HUES64 (cell line): ENCODE results near the gene SPDYE6. TPM values are rescaled to one million over a fixed set of nuclear protein-coding genes. Genes with fewer than 3 reads are reported as not detected.
A peak's percentile ranks its signal among the peaks of the same experiment; 100 is the strongest.
"Not testable (repeated sequence)": the region's sequence is repeated elsewhere in the genome, so short reads cannot be mapped to it uniquely, and the experiment has no call there.

ENCODE experiments used
- H3K27ac ChIP-seq: 2 replicates; pipeline ENCODE4 v1.7.0; 2013; ENCODE audit warnings: low read depth, low read length, inconsistent platforms
- H3K27me3 ChIP-seq: 2 replicates; pipeline ENCODE4 v1.6.1; 2013; ENCODE audit warnings: mild to moderate bottlenecking, low read length; ENCODE audit not compliant: insufficient read depth
- H3K36me3 ChIP-seq: 2 replicates; pipeline ENCODE4 v1.6.1; 2013; ENCODE audit warnings: mild to moderate bottlenecking, low read length; ENCODE audit not compliant: insufficient read depth
- H3K4me1 ChIP-seq: 2 replicates; pipeline ENCODE4 v1.6.1; 2013; ENCODE audit warnings: mild to moderate bottlenecking, low read length, moderate library complexity; ENCODE audit not compliant: insufficient read depth
- H3K4me3 ChIP-seq: 2 replicates; pipeline ENCODE4 v1.5.1; 2013; ENCODE audit warnings: mild to moderate bottlenecking, low read length, moderate library complexity
- H3K9ac ChIP-seq: 2 replicates; pipeline ENCODE4 v1.6.1; 2013; ENCODE audit warnings: mild to moderate bottlenecking, low read depth, low read length
- H3K9me3 ChIP-seq: 2 replicates; pipeline ENCODE4 v1.6.1; 2013; ENCODE audit warnings: low read depth, low read length; ENCODE audit not compliant: insufficient read depth
- WGBS: fragments of 150-250, 120-280 bp; methylation state at CpG from one replicate; pipeline ENCODE4 v1.1.7; 2013; ENCODE audit warnings: missing lambda C conversion rate; 5-methylcytosine and 5-hydroxymethylcytosine counted together
- polyA plus RNA-seq, 2 experiments: library from polyadenylated mRNA; stranded (reverse); fragments of 50-300 nt; gene quantifications; one replicate each; pipeline ENCODE4 v1.2.3, GENCODE V29; 2013

Gene SPDYE6, protein sequence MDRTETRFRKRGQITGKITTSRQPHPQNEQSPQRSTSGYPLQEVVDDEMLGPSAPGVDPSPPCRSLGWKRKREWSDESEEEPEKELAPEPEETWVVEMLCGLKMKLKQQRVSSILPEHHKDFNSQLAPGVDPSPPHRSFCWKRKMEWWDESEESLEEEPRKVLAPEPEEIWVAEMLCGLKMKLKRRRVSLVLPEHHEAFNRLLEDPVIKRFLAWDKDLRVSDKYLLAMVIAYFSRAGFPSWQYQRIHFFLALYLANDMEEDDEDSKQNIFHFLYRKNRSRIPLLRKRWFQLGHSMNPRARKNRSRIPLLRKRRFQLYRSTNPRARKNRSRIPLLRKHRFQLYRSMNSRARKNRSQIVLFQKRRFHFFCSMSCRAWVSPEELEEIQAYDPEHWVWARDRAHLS
- polyA plus RNA-seq (2013, experiment 1 of 2), result not detected
- not detected for polyA plus RNA-seq (2013, experiment 2 of 2)

DNA sequence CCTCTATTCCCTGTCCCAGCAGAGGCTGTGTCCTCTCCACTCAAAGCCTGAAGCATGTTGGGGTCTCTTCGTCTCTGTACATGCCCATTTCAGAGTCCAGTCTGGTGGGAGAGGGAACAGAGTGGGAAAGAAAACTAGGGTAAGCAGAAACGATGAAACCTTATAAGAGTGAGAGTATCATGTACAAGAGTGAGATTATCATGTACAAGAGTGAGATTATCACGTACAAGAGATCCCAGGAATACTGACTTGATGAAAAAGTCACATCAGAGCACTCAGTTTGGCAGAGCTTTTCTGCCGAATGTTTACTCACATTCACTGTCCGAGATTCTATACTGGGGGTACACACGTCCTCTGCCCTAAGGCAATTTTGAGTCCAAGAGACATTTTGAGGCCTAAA lies at the start of gene SPDYE6:
Gene SPDYE6 (minus strand): TSS at position 101 of the 400 bp plus-strand sequence. CDS start 421 bp downstream, outside the sequence.
- not testable (repeated sequence) for H3K36me3 ChIP-seq, H3K27ac ChIP-seq, H3K4me3 ChIP-seq, H3K4me1 ChIP-seq, H3K27me3 ChIP-seq, H3K9ac ChIP-seq, H3K9me3 ChIP-seq
- WGBS, result no CpG with 5 or more reads among the region's 6 CpGs

DNA sequence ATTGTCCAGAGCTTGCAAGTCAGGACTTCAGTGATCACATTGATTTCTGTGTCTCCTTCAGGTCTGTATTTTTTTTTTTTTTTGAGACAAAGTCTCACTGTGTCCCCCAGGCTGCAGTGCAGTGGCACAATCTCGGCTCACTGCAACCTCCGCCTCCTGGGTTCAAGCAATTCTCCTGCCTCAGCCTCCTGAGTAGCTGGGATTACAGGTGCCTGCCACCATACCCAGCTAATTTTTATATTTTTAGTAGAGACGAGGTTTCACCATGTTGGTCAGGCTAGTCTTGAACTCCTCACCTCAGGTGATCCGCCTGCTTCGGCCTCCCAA lies 48.6 kb upstream of the SPDYE6 start:
- not testable (repeated sequence) for H3K4me3 ChIP-seq, H3K27ac ChIP-seq, H3K27me3 ChIP-seq, H3K4me1 ChIP-seq, H3K9ac ChIP-seq, H3K9me3 ChIP-seq
- H3K36me3 ChIP-seq, result peaks cover 90% of the 10 kb centered on the region
- 98% methylated on average over 5 of the region's 5 CpGs for WGBS

DNA sequence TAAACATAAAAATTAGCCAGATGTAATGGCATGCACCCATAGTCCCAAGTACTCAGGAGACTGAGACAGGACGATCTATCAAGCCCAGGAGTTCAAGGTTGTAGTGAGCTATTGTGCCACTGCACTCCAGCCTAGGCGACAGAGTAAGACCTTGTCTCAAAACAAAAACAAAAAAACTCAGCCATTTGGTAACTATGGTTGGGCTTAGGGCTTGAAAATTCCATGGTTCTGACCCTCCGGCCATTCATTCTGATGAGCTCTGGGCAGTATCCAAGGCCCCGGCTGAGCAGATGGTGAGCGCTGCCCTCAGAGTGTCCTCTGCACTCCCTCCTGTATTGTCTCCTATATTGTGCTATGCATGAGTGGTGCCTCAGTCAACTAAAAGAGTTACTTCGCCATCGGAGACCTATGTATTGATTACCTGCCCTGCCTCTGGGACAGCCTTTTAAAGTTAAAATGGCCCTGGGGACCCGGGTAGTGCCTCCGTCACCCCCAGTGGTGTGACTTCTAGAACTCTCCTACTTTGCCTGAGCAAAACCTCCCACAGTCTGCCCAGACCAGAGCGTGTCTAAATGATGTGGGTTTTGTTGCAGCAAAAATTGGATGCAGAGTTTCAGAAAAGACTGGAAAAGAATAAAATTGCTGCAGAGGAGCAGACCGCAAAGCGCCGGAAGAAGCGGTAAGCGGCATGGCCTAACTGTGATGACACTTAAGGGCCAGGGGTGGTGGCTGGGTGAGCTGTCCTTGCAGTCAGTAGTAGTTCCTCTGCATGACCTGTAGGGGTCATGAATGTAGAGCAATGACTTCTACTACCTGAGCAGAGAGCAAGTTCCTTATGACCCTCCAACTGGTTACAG lies 48.0 kb upstream of the SPDYE6 start:
- WGBS, result 79% methylated on average over 15 of the region's 15 CpGs
- Histone ChIP-seq H3K9ac (no peak overlapping the region), H3K27me3 (no peaks in the 10 kb centered on the region)

DNA sequence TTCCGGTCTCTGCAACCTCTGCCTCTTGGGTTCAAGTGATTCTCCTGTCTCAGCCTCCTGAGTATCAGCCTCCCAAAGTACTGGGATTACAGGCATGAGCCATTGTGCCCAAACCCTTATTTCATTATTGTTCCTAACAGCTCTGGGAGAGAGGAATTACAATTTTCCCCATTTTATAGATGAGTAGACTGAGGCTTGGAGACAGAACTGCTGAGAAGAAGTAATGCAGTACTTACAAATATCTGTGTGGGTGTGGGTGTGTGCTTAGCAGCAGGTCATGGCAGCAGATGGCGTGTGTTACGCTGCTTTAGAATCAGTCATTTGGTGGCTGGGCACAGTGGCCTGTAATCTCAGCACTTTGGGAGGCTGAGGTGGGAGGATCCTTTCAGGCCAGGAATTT lies 47.3 kb upstream of the SPDYE6 start:
- Histone ChIP-seq H3K4me3 (no peak overlapping the region), H3K4me1 (no peaks in the 10 kb centered on the region), H3K9ac (no peak overlapping the region), H3K27me3 (no peaks in the 10 kb centered on the region), H3K36me3 (peaks cover 91% of the 10 kb centered on the region), H3K9me3 (no peaks in the 10 kb centered on the region), H3K27ac (no peak overlapping the region)
- WGBS, result 91% methylated on average over 3 of the region's 3 CpGs

More for the DNA sequence above, 48.0 kb upstream of the SPDYE6 start:
- Histone ChIP-seq H3K4me1 (no peaks in the 10 kb centered on the region), H3K27ac (no peak overlapping the region), H3K4me3 (no peak overlapping the region), H3K36me3 (peaks cover 90% of the 10 kb centered on the region), H3K9me3 (peaks cover 1% of the 10 kb centered on the region; the same call in 1 of the 2 replicates)

DNA sequence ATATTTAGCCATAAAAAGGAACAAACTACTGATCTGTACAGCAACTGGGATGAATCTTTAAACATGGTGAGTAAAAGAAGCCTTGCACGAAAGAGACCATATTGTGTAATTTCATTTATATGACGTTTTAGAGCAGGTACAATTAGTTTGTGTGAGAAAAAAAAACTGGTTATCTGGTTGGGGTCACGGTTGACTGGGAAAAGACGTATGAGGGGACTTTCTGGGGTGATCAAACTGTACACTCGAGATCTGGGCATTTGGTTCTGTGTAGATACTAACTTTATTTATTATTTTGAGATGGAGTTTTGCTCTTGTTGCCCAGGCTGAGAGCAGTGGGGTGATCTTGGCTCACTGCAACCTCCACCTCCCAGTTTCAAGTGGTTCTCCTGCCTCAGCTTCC lies 44.1 kb upstream of the SPDYE6 start:
- WGBS, result 93% methylated on average over 5 of the region's 5 CpGs
- Histone ChIP-seq H3K27me3 (no peaks in the 10 kb centered on the region), H3K4me1 (no peaks in the 10 kb centered on the region), H3K9me3 (no peaks in the 10 kb centered on the region), H3K9ac (no peak overlapping the region), H3K27ac (no peak overlapping the region), H3K36me3 (peaks cover 63% of the 10 kb centered on the region), H3K4me3 (no peak overlapping the region)

DNA sequence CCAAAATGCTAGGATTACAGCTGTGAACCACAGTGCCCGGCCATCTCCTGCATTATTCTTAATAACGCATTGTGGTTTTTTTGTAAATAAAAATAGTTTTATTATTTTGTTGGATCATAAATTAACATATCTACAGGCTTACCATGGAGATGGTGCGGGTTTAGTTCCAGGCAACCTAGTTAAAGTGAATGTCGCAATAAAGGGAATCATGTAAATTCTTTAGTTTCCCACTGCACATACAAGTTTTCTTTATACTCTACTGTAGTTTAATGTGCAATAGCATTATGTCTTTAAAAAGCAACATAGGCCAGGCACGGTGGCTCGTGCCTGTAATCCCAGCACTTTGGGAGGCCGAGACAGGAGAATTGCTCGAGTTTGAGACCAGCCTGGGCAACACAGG lies 42.3 kb upstream of the SPDYE6 start:
- Histone ChIP-seq H3K9ac (no peak overlapping the region), H3K27me3 (no peaks in the 10 kb centered on the region), H3K27ac (no peak overlapping the region), H3K36me3 (peaks cover 52% of the 10 kb centered on the region), H3K4me1 (no peaks in the 10 kb centered on the region), H3K4me3 (no peak overlapping the region), H3K9me3 (no peaks in the 10 kb centered on the region)
- WGBS, result 95% methylated on average over 7 of the region's 8 CpGs

DNA sequence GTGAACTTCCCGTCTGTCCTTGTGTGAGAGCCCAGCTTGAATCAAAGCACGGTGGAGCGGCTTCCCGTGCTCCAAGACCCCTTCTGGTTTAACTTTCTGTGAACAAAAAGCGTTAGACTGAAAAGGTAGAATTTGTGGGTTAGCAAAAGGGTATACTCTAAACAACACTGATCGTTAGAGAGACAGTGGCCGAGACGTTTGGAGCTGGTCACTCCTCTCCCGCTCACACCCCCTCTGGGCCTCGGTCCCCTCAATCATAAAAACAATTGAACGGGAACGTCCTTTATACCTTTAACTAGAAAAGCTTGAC lies 40.4 kb upstream of the SPDYE6 start:
- no peaks in the 10 kb centered on the region for H3K9me3 ChIP-seq
- peak overlapping the region; percentile 93 for H3K27ac ChIP-seq
- peaks cover 48% of the 10 kb centered on the region for H3K36me3 ChIP-seq
- H3K4me3 ChIP-seq, result peak overlapping the region; percentile 88
- H3K27me3 ChIP-seq, result no peaks in the 10 kb centered on the region
- H3K9ac ChIP-seq, result peak overlapping the region; percentile 96
- no peaks in the 10 kb centered on the region for H3K4me1 ChIP-seq
- 3% methylated on average over 11 of the region's 12 CpGs for WGBS

DNA sequence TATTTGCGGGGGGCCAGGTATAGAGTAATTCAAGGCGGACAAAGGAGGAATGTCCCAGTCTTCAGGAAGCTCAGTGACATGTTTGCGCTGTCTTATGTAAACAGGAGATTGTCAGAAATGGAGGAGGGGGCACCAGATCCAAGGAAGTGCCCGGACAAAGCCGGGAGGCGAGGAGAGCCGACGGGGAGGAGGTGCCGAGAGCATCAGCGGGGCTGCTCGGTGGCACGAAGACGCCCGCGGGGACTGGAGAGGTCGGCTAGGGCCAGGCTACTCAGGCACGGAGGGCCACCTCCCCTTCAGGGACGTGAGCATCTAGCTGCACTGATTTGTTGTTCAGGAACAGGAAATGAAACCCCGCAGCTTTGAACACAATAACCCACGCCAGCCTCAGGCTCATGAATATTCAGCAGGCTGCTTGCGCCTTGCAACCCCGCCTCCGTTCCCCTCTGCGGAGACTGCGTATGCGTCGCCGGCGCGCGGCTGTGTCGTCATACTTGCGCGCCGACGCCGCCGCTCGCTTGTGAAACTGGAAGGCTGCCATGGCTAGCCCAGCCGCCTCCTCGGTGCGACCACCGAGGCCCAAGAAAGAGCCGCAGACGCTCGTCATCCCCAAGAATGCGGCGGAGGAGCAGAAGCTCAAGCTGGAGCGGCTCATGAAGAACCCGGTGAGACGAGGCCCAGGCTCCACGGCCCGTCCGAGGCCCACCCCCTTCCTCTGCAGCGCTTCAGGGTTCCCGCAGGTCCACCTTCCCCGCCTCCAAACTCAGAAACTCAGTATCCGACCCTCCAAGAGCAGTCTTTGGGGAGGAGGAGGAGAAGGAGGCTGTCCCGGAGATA lies 39.8 kb upstream of the SPDYE6 start, which contains the start of gene PRKRIP1:
Gene PRKRIP1 (plus strand): TSS at position 491 of the 837 bp plus-strand sequence. CDS start 49 bp downstream, at position 540.
- H3K36me3 ChIP-seq, result peaks cover 45% of the 10 kb centered on the region
- no peaks in the 10 kb centered on the region for H3K9me3 ChIP-seq
- H3K4me1 ChIP-seq, result no peaks in the 10 kb centered on the region
- H3K4me3 ChIP-seq, result peak within 1 kb of the TSS; percentile 88
- no peaks in the 10 kb centered on the region for H3K27me3 ChIP-seq
- under 1% methylated on average over 56 of the region's 59 CpGs for WGBS
- peak within 1 kb of the TSS; percentile 96 for H3K9ac ChIP-seq
- H3K27ac ChIP-seq, result peak within 1 kb of the TSS; percentile 93

DNA sequence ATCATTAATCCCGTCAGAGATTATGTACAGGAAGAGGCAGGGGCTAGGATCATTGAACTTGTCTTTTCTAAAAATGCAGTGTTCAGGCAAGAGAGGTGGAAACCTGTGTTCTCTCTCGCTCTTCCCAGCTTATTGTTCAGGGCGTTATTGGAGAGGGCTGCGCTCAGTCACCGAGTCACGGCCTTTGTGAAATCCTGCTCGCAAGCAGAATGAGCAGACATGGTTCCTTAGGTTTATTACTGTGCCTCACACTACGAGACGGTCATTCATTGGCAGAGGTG lies 39.3 kb upstream of the SPDYE6 start:
- Histone ChIP-seq H3K4me3 (peak overlapping the region; percentile 88), H3K36me3 (peaks cover 40% of the 10 kb centered on the region), H3K9ac (peak overlapping the region; percentile 75), H3K27me3 (no peaks in the 10 kb centered on the region), H3K27ac (peak overlapping the region; percentile 93), H3K9me3 (no peaks in the 10 kb centered on the region), H3K4me1 (no peaks in the 10 kb centered on the region)
- WGBS, result 19% methylated on average over 9 of the region's 9 CpGs

DNA sequence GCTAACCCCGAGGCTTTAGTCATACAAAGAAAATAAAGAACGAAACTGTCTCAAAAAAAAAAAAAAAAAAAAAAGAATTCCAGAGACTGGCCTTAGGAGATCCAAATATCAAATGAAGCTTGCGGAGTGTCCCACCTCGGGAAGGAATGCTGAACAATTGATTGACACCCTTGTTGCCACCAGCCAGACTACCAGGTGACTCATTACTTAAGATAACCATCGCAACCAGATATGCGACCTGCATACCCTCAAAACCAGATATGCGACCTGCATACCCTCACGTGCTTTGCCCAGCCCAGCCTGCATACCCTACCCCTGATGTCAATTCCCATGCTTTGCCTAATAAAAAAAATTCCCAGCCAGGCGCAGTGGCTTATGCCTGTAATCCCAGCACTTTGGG lies 37.2 kb upstream of the SPDYE6 start:
- Histone ChIP-seq H3K27ac (no peak overlapping the region), H3K36me3 (peaks cover 20% of the 10 kb centered on the region), H3K27me3 (no peaks in the 10 kb centered on the region), H3K9me3 (no peaks in the 10 kb centered on the region), H3K4me3 (no peak overlapping the region), H3K4me1 (no peaks in the 10 kb centered on the region), H3K9ac (no peak overlapping the region)
- 92% methylated on average over 9 of the region's 9 CpGs for WGBS

DNA sequence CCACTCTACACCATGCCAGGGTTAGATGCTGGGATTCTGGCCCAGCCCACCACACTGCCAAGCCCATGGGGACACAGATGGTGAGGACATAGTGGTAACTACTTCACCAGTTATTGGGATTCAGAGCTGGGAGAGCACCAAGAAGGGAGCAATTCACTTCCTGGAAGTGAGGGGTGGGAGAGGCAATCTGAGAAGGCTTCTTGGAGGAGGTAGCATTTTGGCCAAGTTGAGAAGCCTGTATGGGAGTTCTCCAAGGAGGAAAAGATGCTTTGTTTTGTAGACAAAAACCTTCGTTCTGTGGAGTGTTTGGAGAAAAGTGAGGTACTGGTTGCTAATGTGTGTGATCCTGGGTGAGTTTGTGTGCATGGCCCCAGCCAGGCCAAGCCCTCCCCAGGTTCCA lies 36.1 kb upstream of the SPDYE6 start:
- Histone ChIP-seq H3K9ac (no peak overlapping the region), H3K36me3 (peaks cover 16% of the 10 kb centered on the region), H3K27me3 (no peaks in the 10 kb centered on the region), H3K27ac (no peak overlapping the region), H3K4me3 (no peak overlapping the region), H3K9me3 (no peaks in the 10 kb centered on the region), H3K4me1 (no peaks in the 10 kb centered on the region)
- 90% methylated on average over 1 of the region's 1 CpG for WGBS
